ENCODE measurements around the gene RTP5.
"Not testable (repeated sequence)": the region's sequence is repeated elsewhere in the genome, so short reads cannot be mapped to it uniquely, and the experiment has no call there.

The RTP5 gene

GRCh38 chr2:241904011-241904718 is 34.6 kb downstream of the RTP5 start:
- no peak for DNase-seq

GRCh38 chr2:241904791-241905710 is 35.5 kb downstream of the RTP5 start:
- DNase-seq: no peak

GRCh38 chr2:241905716-241906377 is 36.3 kb downstream of the RTP5 start:
- DNase-seq: no peak

- not testable (repeated sequence) for DNase-seq
These were observed 36.8 kb downstream of the RTP5 start for GRCh38 chr2:241906378-241906770.

- no peak for DNase-seq
These were observed 37.5 kb downstream of the RTP5 start for GRCh38 chr2:241906826-241907570.

- not testable (repeated sequence) for DNase-seq
These were observed 38.3 kb downstream of the RTP5 start for GRCh38 chr2:241907831-241908230.

GRCh38 chr2:241908686-241909420 is 39.3 kb downstream of the RTP5 start:
- DNase-seq: no peak

- DNase-seq: no peak
These were observed 40.2 kb downstream of the RTP5 start for GRCh38 chr2:241909769-241910168.

GRCh38 chr2:241910604-241911520 is 41.3 kb downstream of the RTP5 start:
- DNase-seq: no peak

- no peak for DNase-seq
These were observed 42.0 kb downstream of the RTP5 start for GRCh38 chr2:241911551-241911950.

- DNase-seq: no peak
These were observed 42.6 kb downstream of the RTP5 start for GRCh38 chr2:241912021-241912555.

GRCh38 chr2:241913703-241914102 is 44.2 kb downstream of the RTP5 start:
- no peak for DNase-seq

GRCh38 chr2:241914542-241914941 is 45.0 kb downstream of the RTP5 start:
- no peak for DNase-seq

GRCh38 chr2:241921631-241922030 is 52.1 kb downstream of the RTP5 start:
- not testable (repeated sequence) for DNase-seq

GRCh38 chr2:241922411-241922810 is 52.9 kb downstream of the RTP5 start:
- DNase-seq: no peak

- DNase-seq: not testable (repeated sequence)
These were observed 53.5 kb downstream of the RTP5 start for GRCh38 chr2:241922816-241923601.

Data from Kasumi-1 (cell line).